NCI-H446 (cell line): ENCODE data around the gene POLL.
"Not testable (repeated sequence)": the region's sequence is repeated elsewhere in the genome, so short reads cannot be mapped to it uniquely, and the experiment has no call there.

Experiments
- DNase-seq, 2 experiments: peaks; one replicate each; lab custom pipeline; 2025; lab: John Stamatoyannopoulos, UW

Gene POLL

GRCh38 chr10:101587725-101588653 is at the start of gene POLL, which contains the start of gene DPCD:
POLL (minus strand) TSS chr10:101588257; CDS start chr10:101587360, 897 bp downstream.
DPCD (plus strand) TSS chr10:101588321; CDS start chr10:101588337, 16 bp downstream.
- DNase-seq: peak; percentile 39 to 85

- DNase-seq: not testable (repeated sequence)
Measured at GRCh38 chr10:101633510-101633909, 45.5 kb upstream of the POLL start.

GRCh38 chr10:101631821-101632475 is 43.9 kb upstream of the POLL start:
- no peak for DNase-seq

GRCh38 chr10:101630633-101630920 is 42.5 kb upstream of the POLL start:
- no peak for DNase-seq

- DNase-seq: peak in 1 of 2 experiments; percentile 0
Measured at GRCh38 chr10:101629837-101630632, 42.0 kb upstream of the POLL start.

GRCh38 chr10:101625821-101626412 is 37.9 kb upstream of the POLL start:
- DNase-seq: peak in 1 of 2 experiments; percentile 34

- no peak for DNase-seq
Measured at GRCh38 chr10:101624526-101625102, 36.6 kb upstream of the POLL start.

- DNase-seq: no peak
Measured at GRCh38 chr10:101623528-101623927, 35.5 kb upstream of the POLL start.

- no peak for DNase-seq
Measured at GRCh38 chr10:101619983-101620382, 31.9 kb upstream of the POLL start.

GRCh38 chr10:101618871-101619270 is 30.8 kb upstream of the POLL start:
- DNase-seq: no peak

- no peak for DNase-seq
Measured at GRCh38 chr10:101617824-101618568, 29.9 kb upstream of the POLL start.

- no peak for DNase-seq
Measured at GRCh38 chr10:101617102-101617823, 29.2 kb upstream of the POLL start.

- no peak for DNase-seq
Measured at GRCh38 chr10:101616415-101617101, 28.5 kb upstream of the POLL start.

- DNase-seq: no peak
Measured at GRCh38 chr10:101615525-101616116, 27.6 kb upstream of the POLL start.

GRCh38 chr10:101614663-101615524 is 26.8 kb upstream of the POLL start:
- no peak for DNase-seq

- DNase-seq: no peak
Measured at GRCh38 chr10:101613646-101614045, 25.6 kb upstream of the POLL start.

GRCh38 chr10:101612872-101613271 is 24.8 kb upstream of the POLL start:
- DNase-seq: no peak

GRCh38 chr10:101612086-101612485 is 24.0 kb upstream of the POLL start:
- DNase-seq: no peak
